ENCODE data around the gene EPB41L2. TPM values are rescaled to one million over a fixed set of nuclear protein-coding genes. Genes with fewer than 3 reads are reported as not detected.
"Not testable (repeated sequence)": the region's sequence is repeated elsewhere in the genome, so short reads cannot be mapped to it uniquely, and the experiment has no call there.

The EPB41L2 gene
- total and polyA plus RNA-seq, 4 experiments from 2014 or later: 3.3 to 24.3 (median 12.7) TPM

GRCh38 chr6:130815200-130816071 is 247.6 kb downstream of the EPB41L2 start:
- Mint-ChIP-seq H3K4me1 (no peaks in the 10 kb centered on the region), H3K27ac (no peak overlapping the region), H3K27me3 (peaks cover 0 to 3% of the 10 kb centered on the region in 2 donors), H3K4me3 (no peak overlapping the region), H3K9me3 (peaks cover 0 to 14% (median 11%) of the 10 kb centered on the region in 8 donors), H3K36me3 (peaks cover 0 to 18% of the 10 kb centered on the region in 2 donors)
- H3K27me3 ChIP-seq (ENCODE audit: insufficient read depth, low read length): no peaks in the 10 kb centered on the region
- H3K36me3 ChIP-seq (ENCODE audit: insufficient read depth, low read length): no peaks in the 10 kb centered on the region
- no peak overlapping the region for H3K4me3 ChIP-seq (ENCODE audit: low read length in 2 of 2)
- CTCF ChIA-PET (ENCODE audit: partially characterized antibody): no interaction called here
- no peaks in the 10 kb centered on the region for H3K4me1 ChIP-seq (ENCODE audit: insufficient read depth, low read length)
- DNase-seq: no peak
- POLR2A ChIA-PET (ENCODE audit: partially characterized antibody): no interaction called here
- no peaks in the 10 kb centered on the region for H3K9me3 ChIP-seq (ENCODE audit: control insufficient read depth in 1 of 2, low read length in 2 of 2)
- H3K27ac ChIP-seq (ENCODE audit: low read depth, low read length): no peak overlapping the region
- intact Hi-C loops (cut with micrococcal nuclease): no loop called here

- Histone ChIP-seq H3K9me3 (ENCODE audit: control insufficient read depth in 1 of 2, low read length in 2 of 2) (no peaks in the 10 kb centered on the region), H3K4me3 (ENCODE audit: low read length in 2 of 2) (no peak overlapping the region), H3K4me1 (ENCODE audit: insufficient read depth, low read length) (no peaks in the 10 kb centered on the region), H3K27me3 (ENCODE audit: insufficient read depth, low read length) (no peaks in the 10 kb centered on the region), H3K36me3 (ENCODE audit: insufficient read depth, low read length) (no peaks in the 10 kb centered on the region), H3K27ac (ENCODE audit: low read depth, low read length) (no peak overlapping the region)
- Mint-ChIP-seq H3K27ac (no peak overlapping the region), H3K27me3 (peaks cover 0 to 3% of the 10 kb centered on the region in 2 donors), H3K4me1 (no peaks in the 10 kb centered on the region), H3K36me3 (peaks cover 0 to 18% of the 10 kb centered on the region in 2 donors), H3K9me3 (peaks cover 0 to 14% (median 11%) of the 10 kb centered on the region in 8 donors), H3K4me3 (no peak overlapping the region)
- DNase-seq: no peak
- intact Hi-C loops (cut with micrococcal nuclease): no loop called here
- ChIA-PET CTCF (ENCODE audit: partially characterized antibody) (no interaction called here), POLR2A (ENCODE audit: partially characterized antibody) (no interaction called here)
Observed at GRCh38 chr6:130814506-130814905, 248.5 kb downstream of the EPB41L2 start.

GRCh38 chr6:130811932-130812331 is 251.1 kb downstream of the EPB41L2 start:
- H3K4me3 ChIP-seq (ENCODE audit: low read length in 2 of 2): no peak overlapping the region
- Mint-ChIP-seq H3K9me3 (peaks cover 0 to 5% (median 2%) of the 10 kb centered on the region in 8 donors), H3K4me3 (no peak overlapping the region), H3K27me3 (peaks cover 0 to 3% of the 10 kb centered on the region in 2 donors), H3K27ac (no peak overlapping the region), H3K36me3 (peaks cover 0 to 5% of the 10 kb centered on the region in 2 donors), H3K4me1 (no peaks in the 10 kb centered on the region)
- no peak overlapping the region for H3K27ac ChIP-seq (ENCODE audit: low read depth, low read length)
- ChIA-PET POLR2A (ENCODE audit: partially characterized antibody) (no interaction called here), CTCF (ENCODE audit: partially characterized antibody) (interaction anchor here (1.5 kb wide), 1 partner anchor 59 kb away, joined by 4 read pairs; no protein-coding TSS in a partner anchor)
- H3K36me3 ChIP-seq (ENCODE audit: insufficient read depth, low read length): no peaks in the 10 kb centered on the region
- intact Hi-C loops (cut with micrococcal nuclease): no loop called here
- no peak for DNase-seq
- no peaks in the 10 kb centered on the region for H3K27me3 ChIP-seq (ENCODE audit: insufficient read depth, low read length)
- H3K9me3 ChIP-seq (ENCODE audit: control insufficient read depth in 1 of 2, low read length in 2 of 2): no peaks in the 10 kb centered on the region
- no peaks in the 10 kb centered on the region for H3K4me1 ChIP-seq (ENCODE audit: insufficient read depth, low read length)

GRCh38 chr6:130810307-130811030 is 252.6 kb downstream of the EPB41L2 start:
- Histone ChIP-seq H3K27me3 (ENCODE audit: insufficient read depth, low read length) (no peaks in the 10 kb centered on the region), H3K4me3 (ENCODE audit: low read length in 2 of 2) (no peak overlapping the region), H3K4me1 (ENCODE audit: insufficient read depth, low read length) (no peaks in the 10 kb centered on the region), H3K36me3 (ENCODE audit: insufficient read depth, low read length) (no peaks in the 10 kb centered on the region), H3K9me3 (ENCODE audit: control insufficient read depth in 1 of 2, low read length in 2 of 2) (no peaks in the 10 kb centered on the region), H3K27ac (ENCODE audit: low read depth, low read length) (no peak overlapping the region)
- ChIA-PET CTCF (ENCODE audit: partially characterized antibody) (no interaction called here), POLR2A (ENCODE audit: partially characterized antibody) (no interaction called here)
- no peak for DNase-seq
- intact Hi-C loops (cut with micrococcal nuclease): no loop called here
- no peak overlapping the region for H3K27ac Mint-ChIP-seq
- H3K36me3 Mint-ChIP-seq: no peaks in the 10 kb centered on the region
- H3K27me3 Mint-ChIP-seq: peaks cover 2 to 5% of the 10 kb centered on the region in 2 donors
- H3K4me3 Mint-ChIP-seq: no peak overlapping the region
- H3K9me3 Mint-ChIP-seq: peaks cover 0 to 2% (median 0%) of the 10 kb centered on the region in 8 donors
- H3K4me1 Mint-ChIP-seq: no peaks in the 10 kb centered on the region

- H3K27ac ChIP-seq (ENCODE audit: low read depth, low read length); H3K4me1 ChIP-seq (ENCODE audit: insufficient read depth, low read length); H3K36me3 Mint-ChIP-seq; H3K9me3 ChIP-seq (ENCODE audit: control insufficient read depth in 1 of 2, low read length in 2 of 2); H3K4me1 Mint-ChIP-seq; H3K27ac Mint-ChIP-seq; H3K36me3 ChIP-seq (ENCODE audit: insufficient read depth, low read length); CTCF ChIA-PET (ENCODE audit: partially characterized antibody); H3K4me3 ChIP-seq (ENCODE audit: low read length in 2 of 2); H3K27me3 Mint-ChIP-seq; POLR2A ChIA-PET (ENCODE audit: partially characterized antibody); H3K4me3 Mint-ChIP-seq; intact Hi-C loops (cut with micrococcal nuclease); H3K27me3 ChIP-seq (ENCODE audit: insufficient read depth, low read length); H3K9me3 Mint-ChIP-seq; DNase-seq: not testable (repeated sequence)
Observed at GRCh38 chr6:130801368-130801767, 261.7 kb downstream of the EPB41L2 start.

GRCh38 chr6:130797061-130797460 is 266.0 kb downstream of the EPB41L2 start:
- no peak for DNase-seq
- Mint-ChIP-seq H3K4me3 (no peak overlapping the region), H3K27ac (no peak overlapping the region), H3K36me3 (no peaks in the 10 kb centered on the region), H3K4me1 (no peaks in the 10 kb centered on the region), H3K9me3 (peaks cover 0 to 8% (median under 1%) of the 10 kb centered on the region in 8 donors), H3K27me3 (peaks cover 0 to 1% of the 10 kb centered on the region in 2 donors)
- Histone ChIP-seq H3K4me1 (ENCODE audit: insufficient read depth, low read length) (no peaks in the 10 kb centered on the region), H3K27ac (ENCODE audit: low read depth, low read length) (no peak overlapping the region), H3K36me3 (ENCODE audit: insufficient read depth, low read length) (no peaks in the 10 kb centered on the region), H3K27me3 (ENCODE audit: insufficient read depth, low read length) (no peaks in the 10 kb centered on the region), H3K9me3 (ENCODE audit: control insufficient read depth in 1 of 2, low read length in 2 of 2) (no peaks in the 10 kb centered on the region), H3K4me3 (ENCODE audit: low read length in 2 of 2) (no peak overlapping the region)
- intact Hi-C loops (cut with micrococcal nuclease): no loop called here
- CTCF ChIA-PET (ENCODE audit: partially characterized antibody): no interaction called here
- POLR2A ChIA-PET (ENCODE audit: partially characterized antibody): no interaction called here

- no peak overlapping the region for H3K27ac ChIP-seq (ENCODE audit: low read depth, low read length)
- ChIA-PET CTCF (ENCODE audit: partially characterized antibody) (no interaction called here), POLR2A (ENCODE audit: partially characterized antibody) (no interaction called here)
- Mint-ChIP-seq H3K9me3 (peaks cover 0 to 5% (median under 1%) of the 10 kb centered on the region in 8 donors), H3K4me1 (no peaks in the 10 kb centered on the region), H3K27ac (no peak overlapping the region), H3K4me3 (no peak overlapping the region), H3K27me3 (peaks cover 0 to 1% of the 10 kb centered on the region in 2 donors), H3K36me3 (no peaks in the 10 kb centered on the region)
- H3K4me3 ChIP-seq (ENCODE audit: low read length in 2 of 2): no peak overlapping the region
- no peaks in the 10 kb centered on the region for H3K9me3 ChIP-seq (ENCODE audit: control insufficient read depth in 1 of 2, low read length in 2 of 2)
- H3K4me1 ChIP-seq (ENCODE audit: insufficient read depth, low read length): no peaks in the 10 kb centered on the region
- H3K36me3 ChIP-seq (ENCODE audit: insufficient read depth, low read length): no peaks in the 10 kb centered on the region
- no peaks in the 10 kb centered on the region for H3K27me3 ChIP-seq (ENCODE audit: insufficient read depth, low read length)
- DNase-seq: no peak
- intact Hi-C loops (cut with micrococcal nuclease): no loop called here
Observed at GRCh38 chr6:130796313-130796905, 266.6 kb downstream of the EPB41L2 start.

Measured in CD4-positive, alpha-beta memory T cell (primary cell).